ENCODE data around the gene TNNT3. TPM values are rescaled to one million over a fixed set of nuclear protein-coding genes. Genes with fewer than 3 reads are reported as not detected.

Gene TNNT3
- total RNA-seq, 1 experiment from 2014 or later = 2.3 TPM

DNA sequence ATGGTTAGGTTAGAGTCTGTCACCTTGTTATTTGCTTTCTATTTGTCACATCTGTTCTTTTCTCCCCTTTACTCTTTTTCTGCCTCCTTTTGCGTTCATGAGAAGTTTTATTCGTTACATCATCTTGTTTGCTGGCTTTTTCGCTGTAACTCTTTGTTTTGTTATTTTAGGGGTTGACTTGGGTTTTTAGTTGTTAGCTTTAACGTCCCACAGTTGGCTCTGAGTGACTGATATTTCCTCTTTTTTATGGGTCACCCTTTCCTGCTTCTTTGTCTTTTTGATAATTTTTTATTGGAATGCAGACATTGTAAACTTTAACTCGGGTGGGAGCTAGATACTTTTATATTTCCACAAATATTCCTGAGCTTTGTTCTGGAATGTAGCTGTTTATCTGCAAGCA, 13.3 kb upstream of the TNNT3 start:
- Histone ChIP-seq H3K36me3 (no peaks in the 10 kb centered on the region), H3K9me3 (replicated peaks) (no peaks in the 10 kb centered on the region), H3K4me3 (no peak overlapping the region), H3K4me1 (no peaks in the 10 kb centered on the region), H3K27ac (no peak overlapping the region), H3K27me3 (no peaks in the 10 kb centered on the region)
- DNase-seq = no peak

DNA sequence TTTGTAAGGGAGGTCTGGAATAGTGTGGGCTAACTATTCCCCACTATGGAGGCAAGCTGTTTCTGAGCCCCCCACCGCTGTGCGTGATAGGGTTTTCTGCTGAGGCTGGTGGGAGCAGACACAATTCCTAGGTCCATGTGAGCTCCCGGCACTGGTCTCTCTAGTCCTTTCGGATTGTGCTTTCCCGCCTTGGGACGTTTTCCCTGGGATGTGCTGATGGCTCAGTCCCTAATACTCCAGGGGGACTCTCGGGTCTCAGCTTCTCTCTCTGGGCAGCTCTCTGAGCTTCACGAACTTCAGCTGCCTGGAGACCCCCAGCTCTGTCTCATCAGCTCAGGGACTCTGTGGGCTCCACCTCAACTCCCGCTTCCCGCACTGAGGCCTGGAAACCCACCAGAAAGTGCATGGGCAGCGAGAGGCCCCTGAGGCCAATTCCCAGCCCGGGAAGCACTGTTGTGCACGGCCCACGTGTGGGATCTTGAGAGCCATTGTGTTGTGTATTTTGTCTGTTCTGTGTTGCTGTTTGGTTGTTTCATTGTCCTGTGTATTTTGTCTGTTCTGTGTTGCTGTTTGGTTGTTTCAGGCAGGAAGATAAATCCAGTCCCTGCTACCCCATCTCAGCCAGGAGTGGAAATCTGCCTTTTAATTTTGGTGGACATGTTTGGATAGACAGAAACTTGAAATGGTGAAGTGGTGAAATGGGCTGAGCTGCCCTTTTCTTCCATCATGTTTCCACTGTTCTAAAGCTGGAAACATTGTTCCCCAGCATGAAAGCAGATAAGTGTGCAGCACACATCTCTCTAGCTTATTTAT, 12.7 kb upstream of the TNNT3 start:
- H3K36me3 ChIP-seq = no peaks in the 10 kb centered on the region
- H3K4me1 ChIP-seq = no peaks in the 10 kb centered on the region
- H3K27me3 ChIP-seq = no peaks in the 10 kb centered on the region
- no peak overlapping the region for H3K27ac ChIP-seq
- no peaks in the 10 kb centered on the region for H3K9me3 ChIP-seq (replicated peaks)
- DNase-seq = no peak
- no peak overlapping the region for H3K4me3 ChIP-seq

DNA sequence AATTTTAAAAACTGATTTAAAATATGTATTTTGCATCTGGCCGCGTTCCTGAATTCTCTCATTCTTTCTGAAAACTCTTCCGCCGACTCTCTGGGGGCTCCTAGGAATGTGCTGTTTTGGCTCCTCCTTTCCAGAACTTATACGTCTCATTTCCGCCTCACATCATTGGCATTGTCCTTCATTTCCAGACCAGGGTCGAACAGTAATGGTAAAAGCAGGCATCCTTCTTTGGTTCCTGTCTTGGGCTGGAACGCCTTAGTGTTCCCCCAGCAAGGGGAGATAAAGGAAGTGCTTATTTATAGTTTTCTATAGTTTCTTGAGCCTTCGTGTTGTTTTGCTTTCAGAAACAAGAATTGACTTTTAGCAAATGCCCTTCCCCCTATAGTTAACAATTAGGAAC, 10.9 kb upstream of the TNNT3 start:
- no peaks in the 10 kb centered on the region for H3K4me1 ChIP-seq
- H3K9me3 ChIP-seq (replicated peaks) = no peaks in the 10 kb centered on the region
- H3K27ac ChIP-seq = no peak overlapping the region
- H3K36me3 ChIP-seq = no peaks in the 10 kb centered on the region
- no peaks in the 10 kb centered on the region for H3K27me3 ChIP-seq
- no peak for DNase-seq
- no peak overlapping the region for H3K4me3 ChIP-seq

DNA sequence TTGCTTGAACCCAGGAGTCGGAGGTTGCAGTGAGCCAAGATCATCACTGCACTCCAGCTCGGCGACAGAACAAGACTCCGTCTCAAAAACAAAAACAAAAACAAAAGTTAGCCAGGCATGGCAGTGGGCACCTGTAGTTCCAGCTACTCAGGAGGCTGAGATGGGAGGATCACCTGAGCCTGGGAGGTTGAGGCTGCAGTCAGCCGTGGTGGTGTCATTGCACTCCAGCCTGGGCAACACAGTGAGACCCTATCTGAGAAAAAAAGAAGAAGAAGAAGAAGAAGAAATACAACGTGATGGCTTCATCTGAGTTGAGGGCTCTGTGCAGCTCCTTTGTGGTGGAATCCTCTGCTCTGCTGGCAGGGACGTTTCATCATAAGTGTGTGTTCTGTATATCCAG, 10.0 kb upstream of the TNNT3 start:
- H3K36me3 ChIP-seq = no peaks in the 10 kb centered on the region
- H3K27me3 ChIP-seq = no peaks in the 10 kb centered on the region; the same call in 1 of the 2 replicates

DNA sequence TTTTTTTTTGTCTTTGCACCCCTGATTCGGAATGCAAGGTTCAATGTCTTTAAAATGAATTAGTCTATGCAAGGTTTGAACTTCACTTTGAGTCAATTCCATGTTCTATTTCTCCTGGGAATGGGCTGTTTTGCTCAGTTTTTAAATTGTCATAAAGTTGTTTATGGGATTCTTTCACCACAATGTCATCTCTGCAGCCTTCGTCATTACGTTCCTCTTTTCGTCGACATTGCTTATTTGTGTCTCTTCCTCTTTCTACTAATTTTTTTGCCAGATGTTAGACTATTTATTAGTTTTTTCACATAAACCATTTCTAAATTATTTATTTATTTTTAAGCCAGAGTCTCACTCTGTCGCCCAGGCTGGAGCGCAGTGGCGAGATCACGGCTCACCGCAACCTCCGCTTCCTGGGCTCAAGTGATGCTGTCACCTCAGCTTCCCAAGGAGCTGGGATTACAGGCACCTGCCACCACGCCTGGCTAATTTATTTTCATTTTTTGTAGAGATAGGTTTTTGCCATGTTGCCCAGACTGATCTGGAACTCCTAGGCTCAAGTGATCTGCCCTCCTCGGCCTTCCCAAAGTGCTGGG, 7.1 kb upstream of the TNNT3 start:
- Histone ChIP-seq H3K9me3 (replicated peaks) (no peaks in the 10 kb centered on the region), H3K27me3 (no peaks in the 10 kb centered on the region; the same call in 1 of the 2 replicates), H3K36me3 (no peaks in the 10 kb centered on the region), H3K4me3 (no peak overlapping the region), H3K4me1 (peaks cover 8% of the 10 kb centered on the region), H3K27ac (no peak overlapping the region)
- DNase-seq = no peak

More for the DNA sequence above, 10.0 kb upstream of the TNNT3 start:
- DNase-seq = no peak
- Histone ChIP-seq H3K27ac (no peak overlapping the region), H3K9me3 (replicated peaks) (no peaks in the 10 kb centered on the region), H3K4me1 (no peaks in the 10 kb centered on the region), H3K4me3 (no peak overlapping the region)

DNA sequence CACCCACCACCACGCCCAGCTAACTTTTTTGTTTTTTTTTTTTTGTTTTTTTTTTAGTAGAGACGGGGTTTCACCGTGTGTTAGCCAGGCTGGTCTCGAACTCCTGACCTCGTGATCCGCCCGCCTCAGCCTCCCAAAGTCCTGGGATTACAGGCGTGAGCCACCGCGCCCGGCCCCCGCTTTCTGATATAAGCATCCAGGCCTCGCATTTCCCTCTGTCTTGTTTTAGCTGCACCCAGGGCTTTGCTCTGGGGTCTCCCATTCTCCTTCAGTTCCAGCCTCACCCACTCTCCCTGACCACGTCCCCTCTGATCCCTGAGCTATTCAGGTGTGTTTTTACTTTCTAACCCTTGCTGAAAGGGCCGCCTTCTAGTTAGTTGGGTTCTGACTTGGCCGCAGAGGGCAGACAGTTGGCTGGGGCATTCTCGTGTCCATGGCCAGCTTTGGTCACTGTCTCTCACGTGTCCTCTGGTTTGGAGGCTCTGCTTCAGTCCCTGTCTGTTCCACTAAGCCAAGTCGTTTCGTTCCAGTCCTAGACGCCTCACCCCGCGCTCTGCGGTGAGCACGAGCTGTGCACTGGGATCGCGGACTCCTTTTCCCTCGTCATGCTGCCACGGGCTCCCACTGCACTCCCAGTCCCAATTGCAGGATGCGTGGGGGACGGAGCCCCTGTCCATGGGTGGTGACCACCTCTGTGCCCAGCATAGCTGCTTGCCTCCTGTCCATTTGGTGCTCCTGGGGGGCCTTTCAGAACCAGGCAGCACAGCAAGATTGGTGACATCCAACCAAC, 6.0 kb upstream of the TNNT3 start:
- no peaks in the 10 kb centered on the region for H3K36me3 ChIP-seq
- no peak for DNase-seq
- no peak overlapping the region for H3K4me3 ChIP-seq
- H3K9me3 ChIP-seq (replicated peaks) = no peaks in the 10 kb centered on the region
- peaks cover 12% of the 10 kb centered on the region for H3K4me1 ChIP-seq
- H3K27ac ChIP-seq = no peak overlapping the region
- H3K27me3 ChIP-seq = no peaks in the 10 kb centered on the region; the same call in 1 of the 2 replicates

DNA sequence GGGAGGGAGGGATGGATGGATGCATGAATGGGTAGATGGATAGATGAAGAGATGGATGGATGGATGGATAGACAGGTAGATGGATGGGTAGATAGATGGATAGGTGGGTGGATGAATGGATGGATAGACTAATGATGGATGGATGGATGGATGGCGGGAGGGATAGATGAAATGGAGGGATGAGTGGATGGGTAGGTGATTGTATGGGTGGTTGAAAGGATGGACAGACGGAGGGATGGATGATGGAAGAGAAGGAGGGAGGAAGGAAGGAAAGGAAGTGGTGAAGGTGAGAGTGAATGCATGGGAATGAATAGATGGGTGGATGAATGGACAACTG, 3.7 kb upstream of the TNNT3 start:
- H3K36me3 ChIP-seq = no peaks in the 10 kb centered on the region
- no peak overlapping the region for H3K27ac ChIP-seq
- no peaks in the 10 kb centered on the region for H3K9me3 ChIP-seq (replicated peaks)
- no peak overlapping the region for H3K4me3 ChIP-seq
- no peaks in the 10 kb centered on the region; the same call in 1 of the 2 replicates for H3K27me3 ChIP-seq
- no peak for DNase-seq
- peaks cover 21% of the 10 kb centered on the region for H3K4me1 ChIP-seq

DNA sequence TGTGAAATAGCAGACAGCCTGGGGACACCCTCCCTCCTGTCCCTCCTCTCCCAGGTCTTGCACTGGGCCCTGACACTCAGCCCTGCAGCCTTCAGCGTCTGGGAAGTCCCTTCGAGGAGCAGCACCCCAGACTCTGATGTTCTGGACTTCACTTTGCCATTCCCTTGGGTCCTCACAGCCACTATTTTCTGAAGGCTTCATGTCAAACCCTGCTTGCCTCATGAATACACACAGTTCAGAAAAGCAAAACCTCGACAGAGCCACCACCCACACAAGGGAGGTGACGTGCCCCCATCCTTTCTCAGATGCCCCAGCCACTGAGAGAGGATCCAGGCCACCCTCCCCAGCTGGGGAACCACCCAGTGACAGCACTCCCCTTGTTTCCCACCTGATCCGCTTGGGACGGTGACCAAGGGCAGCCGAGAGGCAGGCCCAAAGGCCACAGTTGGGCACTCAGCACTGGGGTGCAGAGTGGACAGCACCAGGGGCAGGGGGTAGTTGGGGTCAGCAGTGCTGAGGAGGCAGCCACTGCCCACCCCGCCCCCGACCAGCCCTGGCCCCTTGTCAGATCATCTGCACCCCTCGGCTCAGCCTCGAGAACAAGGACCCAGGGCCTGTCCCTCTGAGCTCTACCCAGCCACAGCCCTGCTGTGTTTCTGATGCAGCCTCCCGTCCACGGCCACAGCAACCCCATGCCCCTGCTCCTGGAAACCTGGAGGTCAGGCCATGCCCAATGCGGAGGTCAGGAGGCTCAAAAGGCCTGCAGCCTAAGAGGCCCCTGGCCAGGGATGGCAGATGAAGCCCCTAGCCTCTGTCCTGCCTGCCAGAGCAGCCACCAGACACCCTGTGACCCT, 3.1 kb upstream of the TNNT3 start:
- DNase-seq = no peak
- H3K27me3 ChIP-seq = no peaks in the 10 kb centered on the region; the same call in 1 of the 2 replicates
- H3K27ac ChIP-seq = peak overlapping the region; percentile 52; the same call in 1 of the 2 replicates
- no peaks in the 10 kb centered on the region for H3K36me3 ChIP-seq
- no peaks in the 10 kb centered on the region for H3K9me3 ChIP-seq (replicated peaks)
- no peak overlapping the region for H3K4me3 ChIP-seq
- peaks cover 27% of the 10 kb centered on the region for H3K4me1 ChIP-seq

DNA sequence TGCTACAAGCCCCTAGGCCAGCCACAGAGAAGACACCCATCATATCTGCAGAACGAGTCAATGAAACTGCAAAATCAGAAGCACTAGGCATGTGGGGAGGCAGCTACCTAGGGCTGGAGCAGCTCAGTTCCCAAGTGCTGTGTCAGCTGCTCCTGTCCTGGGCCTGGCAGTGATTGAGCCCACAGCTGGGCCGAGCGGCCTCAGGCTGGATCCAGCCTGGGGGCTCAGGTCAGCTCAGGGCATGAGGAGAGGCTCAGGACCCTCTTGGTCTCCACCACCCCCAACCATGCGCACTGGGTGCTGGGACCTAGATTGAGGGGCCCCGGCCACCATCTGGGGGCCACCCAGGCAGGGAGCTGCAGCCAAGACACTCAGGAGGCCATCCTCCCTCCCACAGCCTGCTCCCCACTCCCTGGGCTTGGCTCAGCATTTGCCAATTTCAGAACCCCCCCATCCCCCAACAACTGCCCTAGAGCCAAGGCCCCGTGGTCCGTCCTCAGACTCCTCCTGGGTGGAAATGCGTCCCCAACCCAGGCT, 2.4 kb upstream of the TNNT3 start:
- DNase-seq = peak; percentile 58 to 74
- Histone ChIP-seq H3K27me3 (no peaks in the 10 kb centered on the region; the same call in 1 of the 2 replicates), H3K4me1 (peaks cover 33% of the 10 kb centered on the region), H3K27ac (peak overlapping the region; percentile 52), H3K36me3 (no peaks in the 10 kb centered on the region), H3K9me3 (replicated peaks) (no peaks in the 10 kb centered on the region), H3K4me3 (no peak overlapping the region)

DNA sequence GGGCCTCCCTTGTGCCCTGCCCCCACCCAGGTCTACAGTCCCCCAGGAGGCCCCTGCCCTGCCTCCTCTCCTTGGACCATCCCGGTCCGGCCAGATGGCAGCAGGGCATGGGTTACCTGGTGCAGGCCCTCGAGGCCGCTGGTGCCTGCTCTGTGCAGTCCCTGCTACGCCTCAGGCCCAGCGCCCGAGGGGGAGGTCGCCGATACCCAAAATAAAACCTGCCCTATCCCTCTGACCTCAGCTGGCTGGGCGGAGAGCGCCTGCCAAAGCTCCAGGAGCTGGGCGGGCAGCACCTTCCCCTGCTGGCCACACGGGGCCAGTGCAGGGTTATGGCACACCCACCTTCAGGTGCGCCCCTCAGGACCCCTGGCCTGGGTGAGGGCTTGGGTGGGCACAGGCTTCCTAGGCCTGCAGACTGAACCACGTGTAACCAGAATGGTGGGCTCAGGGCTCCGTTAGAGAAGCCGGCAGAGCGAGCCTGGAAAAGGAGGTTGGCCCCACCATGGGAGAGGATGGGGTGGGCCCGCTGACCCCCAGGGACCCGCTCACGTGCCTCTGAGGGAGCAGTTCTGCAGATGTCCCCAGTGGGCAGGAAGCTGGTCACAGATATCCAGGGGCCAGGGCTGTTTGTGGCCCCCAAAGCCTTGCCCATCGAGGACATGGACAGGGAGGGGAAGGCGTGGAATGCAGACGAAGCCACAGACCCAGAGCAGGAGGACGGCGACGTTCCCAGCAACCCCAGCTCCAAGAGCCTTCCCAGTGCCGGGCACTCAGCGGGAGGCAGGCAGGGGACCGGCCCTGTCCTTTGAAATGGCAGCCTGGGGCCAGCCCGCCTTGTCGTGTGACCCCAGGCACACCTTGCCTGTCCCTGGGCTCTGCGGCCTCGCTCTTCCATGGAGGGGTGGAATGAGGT, 1.7 kb upstream of the TNNT3 start:
- H3K27me3 ChIP-seq = no peaks in the 10 kb centered on the region; the same call in 1 of the 2 replicates
- H3K27ac ChIP-seq = peak overlapping the region; percentile 52
- H3K4me1 ChIP-seq = peaks cover 40% of the 10 kb centered on the region
- H3K9me3 ChIP-seq (replicated peaks) = no peaks in the 10 kb centered on the region
- no peak overlapping the region for H3K4me3 ChIP-seq
- H3K36me3 ChIP-seq = no peaks in the 10 kb centered on the region
- DNase-seq = no peak

DNA sequence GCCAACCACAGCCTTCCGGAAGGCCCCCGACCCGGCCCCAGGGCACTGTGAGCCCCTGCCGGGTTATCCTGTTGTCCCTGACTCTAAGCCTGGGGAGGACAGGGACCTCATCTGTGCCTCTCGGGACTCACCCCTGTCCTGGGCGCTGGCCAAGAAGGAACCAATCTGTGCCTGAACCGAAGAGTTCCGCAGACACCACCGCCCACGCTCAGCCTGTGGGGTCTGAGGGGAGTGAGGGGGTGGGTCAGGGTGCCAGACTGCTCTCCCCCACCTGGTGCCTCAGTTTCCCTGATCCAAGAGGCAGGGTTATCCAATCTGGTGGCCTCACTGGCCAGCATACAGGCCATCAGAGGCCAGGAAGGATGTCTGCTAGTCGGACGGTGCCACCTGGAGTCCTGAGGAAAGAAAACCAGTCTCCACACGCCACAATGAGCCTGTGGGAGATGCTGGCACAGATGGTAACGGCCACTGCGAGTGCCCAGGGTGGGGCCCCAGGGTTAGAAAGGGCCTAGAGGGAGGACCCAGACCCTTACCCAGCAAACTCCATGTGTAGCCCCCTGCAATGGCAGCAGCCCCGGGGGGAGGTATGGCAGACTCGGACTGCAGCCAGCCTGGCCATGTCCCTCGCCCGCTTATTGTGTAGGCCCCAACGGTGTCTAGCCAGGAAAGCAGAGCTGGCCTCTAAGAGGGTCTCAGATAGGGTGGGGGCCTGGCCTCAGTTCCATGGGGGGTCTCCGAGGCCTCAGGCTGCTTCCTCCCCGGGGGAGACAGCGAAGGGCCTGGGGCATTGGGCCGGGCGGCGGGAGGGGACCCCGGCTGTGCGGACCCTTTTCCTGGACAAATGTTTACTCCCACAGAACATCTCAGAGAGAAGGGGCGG, 827 bp upstream of the TNNT3 start:
- H3K4me3 ChIP-seq = no peak overlapping the region
- DNase-seq = no peak
- H3K4me1 ChIP-seq = peaks cover 44% of the 10 kb centered on the region
- H3K27me3 ChIP-seq = no peaks in the 10 kb centered on the region; the same call in 1 of the 2 replicates
- H3K9me3 ChIP-seq (replicated peaks) = no peaks in the 10 kb centered on the region
- H3K36me3 ChIP-seq = no peaks in the 10 kb centered on the region
- H3K27ac ChIP-seq = no peak overlapping the region

DNA sequence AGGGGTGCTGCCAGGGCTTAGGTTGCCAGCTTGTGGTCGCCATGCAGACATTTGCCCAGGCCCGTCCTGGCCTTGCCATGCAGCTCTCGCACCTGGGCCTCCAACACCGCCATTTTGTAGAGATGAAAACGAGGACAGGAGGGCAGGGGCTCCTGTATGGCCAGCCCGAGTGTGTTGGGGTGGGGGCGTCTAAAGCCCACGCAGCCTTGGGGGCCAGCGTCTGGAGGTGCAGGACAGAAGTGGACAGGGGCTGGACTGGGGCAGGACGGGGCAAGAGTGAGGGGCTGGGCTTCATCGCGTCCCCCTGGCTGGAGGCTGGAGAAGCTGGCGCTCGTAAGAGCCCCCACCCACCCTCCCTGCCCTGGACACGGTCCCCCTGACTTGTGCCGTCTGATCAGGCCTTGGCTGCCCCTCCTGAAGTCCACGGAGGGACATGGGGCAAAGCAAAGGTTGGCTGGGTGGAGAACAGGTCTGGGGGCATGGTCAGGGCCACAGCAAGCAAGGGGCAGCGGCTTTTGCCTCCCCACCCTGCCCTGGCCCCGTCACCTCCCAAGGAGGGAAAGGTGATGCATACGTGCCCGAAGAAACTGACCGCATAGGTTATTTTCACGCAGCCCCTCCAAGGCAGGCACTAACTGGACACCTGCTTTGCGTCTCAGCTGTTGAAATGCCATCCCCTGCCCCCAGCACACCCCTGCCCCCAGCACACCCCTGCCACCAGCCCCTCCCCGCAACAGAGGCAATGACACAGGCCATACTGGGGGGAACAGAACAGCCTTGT, 815 bp downstream of the TNNT3 start:
- no peaks in the 10 kb centered on the region for H3K9me3 ChIP-seq (replicated peaks)
- H3K36me3 ChIP-seq = no peaks in the 10 kb centered on the region
- no peaks in the 10 kb centered on the region for H3K27me3 ChIP-seq
- peaks cover 44% of the 10 kb centered on the region for H3K4me1 ChIP-seq
- DNase-seq = no peak
- H3K27ac ChIP-seq = peak overlapping the region; percentile 89; the same call in 1 of the 2 replicates
- H3K4me3 ChIP-seq = no peak overlapping the region
